ENCODE results near the gene KCTD1. TPM values are rescaled to one million over a fixed set of nuclear protein-coding genes. Genes with fewer than 3 reads are reported as not detected.

Gene KCTD1
- total RNA-seq, 6 experiments from 2014 or later, result 14.7 to 18.5 (median 17.7) TPM

DNA sequence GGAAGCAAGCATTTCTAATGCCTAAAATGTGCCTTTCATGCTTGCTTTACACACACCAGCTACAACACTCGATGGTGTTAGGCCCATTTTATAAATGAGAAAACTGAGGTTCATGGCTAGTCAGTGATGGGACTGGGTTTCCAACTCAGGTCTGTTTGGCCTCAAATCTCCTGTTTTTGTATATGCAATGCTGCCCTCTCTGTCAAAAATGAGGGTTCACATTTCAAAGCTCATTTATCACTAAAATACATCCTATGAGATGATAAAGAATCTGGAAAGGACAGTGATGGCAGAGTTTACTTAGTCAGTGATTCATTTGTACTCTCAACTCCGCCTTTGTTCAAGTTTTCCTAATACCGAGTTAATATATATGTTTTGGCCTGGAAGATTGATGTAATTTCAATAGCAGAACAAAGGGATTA lies 92.3 kb downstream of the KCTD1 start:
- Mint-ChIP-seq H3K9me3 (no peaks in the 10 kb centered on the region), H3K4me3 (no peak overlapping the region), H3K36me3 (ENCODE audit: low read depth) (peaks cover 18% of the 10 kb centered on the region), H3K27me3 (ENCODE audit: insufficient read depth) (no peaks in the 10 kb centered on the region; the same call in 1 of the 2 replicates), H3K4me1 (ENCODE audit: low read depth) (peaks cover 35% of the 10 kb centered on the region), H3K27ac (no peak overlapping the region)
- no peak for DNase-seq
- no peak for TF ChIP-seq CTCF (IDR thresholded peaks at IDR 0.05)

- H3K36me3 Mint-ChIP-seq (ENCODE audit: low read depth), result peaks cover 18% of the 10 kb centered on the region
Observed at GRCh38 chr18:26455639-26456038, 92.7 kb downstream of the KCTD1 start.

DNA sequence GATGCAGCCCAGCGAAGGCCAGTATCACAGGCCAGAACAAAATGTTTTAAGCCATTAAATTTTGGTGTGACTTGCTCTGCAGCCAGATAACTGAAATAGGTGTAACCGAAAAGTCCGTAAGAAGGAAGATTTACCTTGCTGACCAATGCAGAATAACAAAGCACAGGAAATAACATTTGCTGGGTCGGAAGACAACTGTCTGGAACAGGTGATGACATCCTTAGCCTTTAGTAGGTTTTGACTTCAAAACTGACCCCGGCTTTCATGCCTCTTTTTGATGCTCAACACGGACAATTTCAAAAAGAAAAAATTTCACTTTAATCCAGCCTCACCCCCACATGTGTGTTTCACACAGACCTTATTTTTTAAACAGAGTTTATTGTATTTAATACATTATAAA lies 93.7 kb downstream of the KCTD1 start:
- Mint-ChIP-seq H3K9me3 (no peaks in the 10 kb centered on the region), H3K36me3 (ENCODE audit: low read depth) (peaks cover 15% of the 10 kb centered on the region), H3K4me3 (no peak overlapping the region), H3K4me1 (ENCODE audit: low read depth) (peaks cover 23% of the 10 kb centered on the region), H3K27ac (no peak overlapping the region), H3K27me3 (ENCODE audit: insufficient read depth) (no peaks in the 10 kb centered on the region; the same call in 1 of the 2 replicates)
- no peak for TF ChIP-seq CTCF (IDR thresholded peaks at IDR 0.05)
- DNase-seq, result no peak

More at GRCh38 chr18:26455639-26456038, 92.7 kb downstream of the KCTD1 start:
- no peak for TF ChIP-seq CTCF (IDR thresholded peaks at IDR 0.05)
- DNase-seq, result no peak
- no peak overlapping the region for H3K4me3 Mint-ChIP-seq
- no peaks in the 10 kb centered on the region; the same call in 1 of the 2 replicates for H3K27me3 Mint-ChIP-seq (ENCODE audit: insufficient read depth)
- no peak overlapping the region for H3K27ac Mint-ChIP-seq
- H3K9me3 Mint-ChIP-seq, result no peaks in the 10 kb centered on the region
- peaks cover 30% of the 10 kb centered on the region for H3K4me1 Mint-ChIP-seq (ENCODE audit: low read depth)

DNA sequence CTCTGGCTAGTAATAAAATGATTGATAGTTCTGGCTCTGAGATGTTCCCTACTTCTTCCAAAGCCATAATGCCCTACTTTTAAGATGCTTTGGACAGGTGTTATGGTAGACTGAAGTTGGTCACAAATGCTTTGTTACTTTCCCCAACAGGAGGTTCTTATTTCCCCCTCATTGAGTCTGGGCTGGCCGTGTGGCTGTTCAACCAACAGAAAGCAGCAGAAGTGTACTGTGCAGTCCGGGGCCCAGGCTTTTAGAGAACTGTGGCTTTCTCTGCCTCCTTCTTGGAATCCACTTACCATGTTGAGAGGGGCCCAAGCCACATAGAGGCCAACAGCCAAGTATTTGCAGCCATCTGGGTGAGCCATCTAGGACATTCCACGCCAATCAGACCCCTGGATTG lies 94.2 kb downstream of the KCTD1 start:
- peaks cover 22% of the 10 kb centered on the region for H3K4me1 Mint-ChIP-seq (ENCODE audit: low read depth)
- no peak overlapping the region for H3K27ac Mint-ChIP-seq
- H3K9me3 Mint-ChIP-seq, result no peaks in the 10 kb centered on the region
- H3K4me3 Mint-ChIP-seq, result no peak overlapping the region
- no peak for DNase-seq
- peaks cover 11% of the 10 kb centered on the region for H3K36me3 Mint-ChIP-seq (ENCODE audit: low read depth)
- peaks cover 2% of the 10 kb centered on the region for H3K27me3 Mint-ChIP-seq (ENCODE audit: insufficient read depth)
- TF ChIP-seq CTCF (IDR thresholded peaks at IDR 0.05), result no peak

GRCh38 chr18:26453386-26453901 lies 94.9 kb downstream of the KCTD1 start:
- no peak for TF ChIP-seq CTCF (IDR thresholded peaks at IDR 0.05)
- Mint-ChIP-seq H3K9me3 (no peaks in the 10 kb centered on the region), H3K4me1 (ENCODE audit: low read depth) (peaks cover 22% of the 10 kb centered on the region), H3K4me3 (no peak overlapping the region), H3K27ac (no peak overlapping the region), H3K36me3 (ENCODE audit: low read depth) (peaks cover 10% of the 10 kb centered on the region), H3K27me3 (ENCODE audit: insufficient read depth) (peaks cover 3% of the 10 kb centered on the region)
- no peak for DNase-seq
